H9 (cell line): Measurements from ENCODE around the gene DELE1. TPM values are rescaled to one million over a fixed set of nuclear protein-coding genes. Genes with fewer than 3 reads are reported as not detected.

Source experiments
- DNase-seq: peaks from one replicate; pipeline ENCODE4 v3.0.0-alpha.2; 2017
- H2AFZ ChIP-seq: one replicate; pipeline ENCODE4 v1.6.1; 2013; ENCODE audit warnings: mild to moderate bottlenecking, low read length, control low read depth, moderate library complexity
- H2AK5ac ChIP-seq: 2 replicates; pipeline ENCODE4 v1.6.1; 2013; ENCODE audit warnings: low read length, control low read depth, mixed read lengths; ENCODE audit not compliant: insufficient read length
- H2BK120ac ChIP-seq: one replicate; pipeline ENCODE4 v1.6.1; 2013; ENCODE audit warnings: low read depth, mild to moderate bottlenecking, low read length, control low read depth, inconsistent platforms; ENCODE audit not compliant: poor library complexity, severe bottlenecking
- H2BK12ac ChIP-seq: 2 replicates; pipeline ENCODE4 v1.6.1; 2013; ENCODE audit warnings: low read length, control low read depth, mixed read lengths, low read depth; ENCODE audit not compliant: insufficient read length
- H2BK15ac ChIP-seq: 2 replicates; pipeline ENCODE4 v1.6.1; 2013; ENCODE audit warnings: low read depth, low read length, control low read depth
- H2BK20ac ChIP-seq: one replicate; pipeline ENCODE4 v1.6.1; 2013; ENCODE audit warnings: low read depth, mild to moderate bottlenecking, low read length, control low read depth, inconsistent platforms; ENCODE audit not compliant: poor library complexity, severe bottlenecking
- H2BK5ac ChIP-seq: 2 replicates; pipeline ENCODE4 v1.6.1; 2013; ENCODE audit warnings: low read length, control low read depth, mixed read lengths; ENCODE audit not compliant: insufficient read length
- H3K14ac ChIP-seq: 2 replicates; pipeline ENCODE4 v1.6.1; 2013; ENCODE audit warnings: low read length, control low read depth; ENCODE audit not compliant: insufficient read depth
- H3K18ac ChIP-seq: 2 replicates; pipeline ENCODE4 v1.6.1; 2013; ENCODE audit warnings: low read depth, mild to moderate bottlenecking, mixed read lengths, low read length, control low read depth; ENCODE audit not compliant: insufficient read length
- H3K23ac ChIP-seq: 2 replicates; pipeline ENCODE4 v1.6.1; 2013; ENCODE audit warnings: low read length, control low read depth, mixed read lengths, low read depth; ENCODE audit not compliant: insufficient read length
- H3K23me2 ChIP-seq: 2 replicates; pipeline ENCODE4 v1.6.1; 2013; ENCODE audit warnings: low read depth, mild to moderate bottlenecking, mixed read lengths, low read length, control low read depth; ENCODE audit not compliant: insufficient read length, poor library complexity, severe bottlenecking
- H3K27ac ChIP-seq: 2 replicates; pipeline ENCODE4 v1.5.1; 2013; ENCODE audit warnings: low read length, control low read depth, mixed read lengths, low read depth; ENCODE audit not compliant: insufficient read length
- H3K27me3 ChIP-seq: 2 replicates; pipeline ENCODE4 v1.6.1; 2013; ENCODE audit warnings: low read length, control low read depth, inconsistent platforms; ENCODE audit not compliant: insufficient read depth
- H3K4ac ChIP-seq: 2 replicates; pipeline ENCODE4 v1.6.1; 2013; ENCODE audit warnings: low read depth, mild to moderate bottlenecking, control low read depth, inconsistent platforms, low read length, moderate library complexity
- H3K4me1 ChIP-seq: 2 replicates; pipeline ENCODE4 v1.6.1; 2013; ENCODE audit warnings: low read length, control low read depth, inconsistent platforms; ENCODE audit not compliant: insufficient read depth
- H3K4me2 ChIP-seq: 2 replicates; pipeline ENCODE4 v1.6.1; 2013; ENCODE audit warnings: low read length, control low read depth, mixed read lengths; ENCODE audit not compliant: insufficient read length, insufficient read depth
- H3K56ac ChIP-seq: 2 replicates; pipeline ENCODE4 v1.6.1; 2013; ENCODE audit warnings: low read depth, mild to moderate bottlenecking, mixed read lengths, low read length, control low read depth; ENCODE audit not compliant: insufficient read length
- H3K79me1 ChIP-seq: 2 replicates; pipeline ENCODE4 v1.6.1; 2013; ENCODE audit warnings: low read depth, mild to moderate bottlenecking, moderate library complexity, low read length, control low read depth, inconsistent platforms; ENCODE audit not compliant: insufficient read depth, poor library complexity, severe bottlenecking
- H3K79me2 ChIP-seq: 2 replicates; pipeline ENCODE4 v1.6.1; 2013; ENCODE audit warnings: low read length, control low read depth, inconsistent platforms; ENCODE audit not compliant: insufficient read depth
- H3K9ac ChIP-seq: 2 replicates; pipeline ENCODE4 v1.6.1; 2013; ENCODE audit warnings: low read length, control low read depth, mixed read lengths; ENCODE audit not compliant: insufficient read length; ENCODE audit errors: extremely low read depth
- H3K9me3 ChIP-seq: one replicate; pipeline ENCODE4 v1.6.1; 2013; ENCODE audit warnings: low read depth, low read length, inconsistent platforms; ENCODE audit not compliant: control insufficient read depth
- H3T11ph ChIP-seq: one replicate; pipeline ENCODE4 v1.6.1; 2013; ENCODE audit warnings: mild to moderate bottlenecking, low read length, control low read depth, inconsistent platforms
- H4K20me1 ChIP-seq: one replicate; pipeline ENCODE4 v1.6.1; 2013; ENCODE audit not compliant: control insufficient read depth, insufficient read length, insufficient read depth
- H4K5ac ChIP-seq: 2 replicates; pipeline ENCODE4 v1.6.1; 2013; ENCODE audit warnings: low read depth, mild to moderate bottlenecking, mixed read lengths, low read length, control low read depth; ENCODE audit not compliant: insufficient read length
- H4K8ac ChIP-seq: replicated peaks from 2 replicates; pipeline ENCODE4 v1.6.1; 2013; ENCODE audit warnings: low read length, control low read depth, mixed read lengths, low read depth; ENCODE audit not compliant: insufficient read length
- H4K91ac ChIP-seq: 2 replicates; pipeline ENCODE4 v1.6.1; 2013; ENCODE audit warnings: low read depth, mild to moderate bottlenecking, moderate library complexity, mixed read lengths, low read length, control low read depth; ENCODE audit not compliant: insufficient read length
- H3K27ac Mint-ChIP-seq, 3 experiments: 2 replicates in 2 of 3; 3 replicates in 1 of 3; pipeline ENCODE4 v1.8.0; 2020 to 2021; ENCODE audit warnings: mixed read lengths in 3 of 3, mild to moderate bottlenecking in 1 of 3, moderate library complexity in 1 of 3
- H3K27me3 Mint-ChIP-seq: 2 replicates; pipeline ENCODE4 v1.8.0; 2021; ENCODE audit warnings: low read depth, mild to moderate bottlenecking, moderate library complexity, mixed read lengths
- H3K36me3 Mint-ChIP-seq, 3 experiments: 2 replicates in 2 of 3; 3 replicates in 1 of 3; pipeline ENCODE4 v1.8.0; 2020 to 2021; ENCODE audit warnings: low read depth in 3 of 3, mixed read lengths in 3 of 3; ENCODE audit not compliant: insufficient read depth in 1 of 3
- H3K4me1 Mint-ChIP-seq, 2 experiments: 2 replicates each; pipeline ENCODE4 v1.8.0; 2020; ENCODE audit warnings: mixed read lengths in 2 of 2
- H3K4me3 Mint-ChIP-seq, 2 experiments: 2 replicates in 1 of 2; 3 replicates in 1 of 2; pipeline ENCODE4 v1.8.0; 2020 to 2021; ENCODE audit warnings: mild to moderate bottlenecking in 2 of 2, mixed read lengths in 2 of 2, moderate library complexity in 1 of 2
- H3K9me3 Mint-ChIP-seq, 2 experiments: 2 replicates in 1 of 2; 3 replicates in 1 of 2; pipeline ENCODE4 v1.8.0; 2020; ENCODE audit warnings: mild to moderate bottlenecking in 2 of 2, mixed read lengths in 2 of 2, moderate library complexity in 1 of 2
- CTCF ChIP-seq: fragments of 200-600 bp; sonication (generic); conservative IDR thresholded peaks from 3 replicates; pipeline ENCODE4 v1.8.0; 2021; ENCODE audit warnings: antibody characterized with exemption, mild to moderate bottlenecking
- WGBS: extraction: QIAGEN DNeasy Blood & Tissue Kit; methylation state at CpG from one replicate; pipeline ENCODE4 v1.1.7; 2013; ENCODE audit warnings: missing lambda C conversion rate, low lambda C conversion rate, mixed read lengths; ENCODE audit not compliant: insufficient read length; ENCODE audit errors: extremely low coverage; 5-methylcytosine and 5-hydroxymethylcytosine counted together
- total RNA-seq: library from RNA; stranded (reverse); gene quantifications from 2 replicates; pipeline ENCODE4 v1.2.1, GENCODE V29; 2021

Gene DELE1
- total RNA-seq, 1 experiment from 2014 or later, result 75.3 TPM

GRCh38 chr5:141976176-141976575, 52.5 kb downstream of the DELE1 start:
- no peaks in the 10 kb centered on the region for H3K27me3 ChIP-seq
- H4K91ac ChIP-seq, result no peak overlapping the region
- H4K5ac ChIP-seq, result no peak overlapping the region
- H2BK15ac ChIP-seq, result no peak overlapping the region
- H3K79me2 ChIP-seq, result no peaks in the 10 kb centered on the region
- H2BK12ac ChIP-seq, result no peak overlapping the region
- no CpG with 5 or more reads among the region's 6 CpGs for WGBS
- no peak overlapping the region for H3K14ac ChIP-seq
- H2BK120ac ChIP-seq, result no peak overlapping the region
- H3T11ph ChIP-seq, result no peak overlapping the region
- no peak overlapping the region for H2BK20ac ChIP-seq
- no peak overlapping the region for H2BK5ac ChIP-seq
- no peak overlapping the region for H4K8ac ChIP-seq
- TF ChIP-seq CTCF, result no peak
- H3K18ac ChIP-seq, result no peak overlapping the region
- no peak overlapping the region for H3K27ac ChIP-seq
- H3K4me1 ChIP-seq, result no peaks in the 10 kb centered on the region
- no peak overlapping the region for H3K23ac ChIP-seq
- no peak overlapping the region for H2AK5ac ChIP-seq
- Mint-ChIP-seq H3K4me3 (no peak overlapping the region), H3K27ac (no peak overlapping the region; a peak in 1 of 7 replicates), H3K27me3 (no peaks in the 10 kb centered on the region), H3K9me3 (no peaks in the 10 kb centered on the region), H3K36me3 (peaks cover 8 to 44% (median 40%) of the 10 kb centered on the region in 3 experiments; a peak in 6 of 7 replicates), H3K4me1 (no peaks in the 10 kb centered on the region)
- H3K9me3 ChIP-seq, result no peaks in the 10 kb centered on the region
- no peak overlapping the region for H3K4ac ChIP-seq
- H3K4me2 ChIP-seq, result no peak overlapping the region
- no peak overlapping the region for H3K56ac ChIP-seq
- no peaks in the 10 kb centered on the region for H3K79me1 ChIP-seq
- no peak overlapping the region for H3K9ac ChIP-seq
- H3K23me2 ChIP-seq, result no peaks in the 10 kb centered on the region
- DNase-seq, result no peak
- no peaks in the 10 kb centered on the region for H4K20me1 ChIP-seq
- no peak overlapping the region for H2AFZ ChIP-seq
